NT2/D1 (cell line): ENCODE measurements around the gene S1PR3.

Experiments used
- DNase-seq: peaks from one replicate; pipeline ENCODE4 v3.0.0-alpha.2; 2011; ENCODE audit warnings: low read depth, low spot score
- H3K27me3 ChIP-seq: 2 replicates; pipeline ENCODE4 v1.6.0; 2011; ENCODE audit warnings: mild to moderate bottlenecking; ENCODE audit not compliant: insufficient read length, insufficient read depth
- H3K36me3 ChIP-seq: 2 replicates; pipeline ENCODE4 v1.6.1; 2011; ENCODE audit warnings: mild to moderate bottlenecking, low read length, mixed read lengths; ENCODE audit not compliant: insufficient read depth, insufficient read length
- H3K4me1 ChIP-seq: 2 replicates; pipeline ENCODE4 v1.5.1; 2011; ENCODE audit not compliant: insufficient read depth, insufficient read length
- H3K4me3 ChIP-seq: 2 replicates; pipeline ENCODE4 v1.5.1; 2011; ENCODE audit warnings: low read depth; ENCODE audit not compliant: insufficient read length
- H3K9ac ChIP-seq: 2 replicates; pipeline ENCODE4 v1.6.0; 2011; ENCODE audit warnings: low read depth; ENCODE audit not compliant: insufficient read length
- H3K9me3 ChIP-seq: 2 replicates; pipeline ENCODE4 v1.5.1; 2011; ENCODE audit warnings: mild to moderate bottlenecking, low read length; ENCODE audit not compliant: insufficient read depth
- SUZ12 ChIP-seq: IDR thresholded peaks from 2 replicates; pipeline ENCODE4 v1.6.1; 2011; ENCODE audit not compliant: insufficient read length, insufficient read depth; ENCODE audit errors: extremely low read depth
- YY1 ChIP-seq: IDR thresholded peaks from 2 replicates; pipeline ENCODE4 v1.6.1; 2011; ENCODE audit not compliant: insufficient read length, insufficient read depth
- ZNF274 ChIP-seq: IDR thresholded peaks from 2 replicates; pipeline ENCODE4 v1.6.1; 2011; ENCODE audit warnings: mild to moderate bottlenecking, low read depth, low read length

The S1PR3 gene

GRCh38 chr9:89036891-89037290 lies 45.6 kb downstream of the S1PR3 start:
- Histone ChIP-seq H3K27me3 (no peaks in the 10 kb centered on the region), H3K4me1 (no peaks in the 10 kb centered on the region), H3K36me3 (no peaks in the 10 kb centered on the region), H3K4me3 (no peak overlapping the region), H3K9ac (no peak overlapping the region), H3K9me3 (no peaks in the 10 kb centered on the region)
- DNase-seq, result no peak
- TF ChIP-seq YY1, result no peak
- no peak for TF ChIP-seq SUZ12
- TF ChIP-seq ZNF274, result no peak

GRCh38 chr9:89037346-89037745 lies 46.1 kb downstream of the S1PR3 start:
- H3K27me3 ChIP-seq, result no peaks in the 10 kb centered on the region
- H3K4me3 ChIP-seq, result no peak overlapping the region
- no peaks in the 10 kb centered on the region for H3K36me3 ChIP-seq
- no peaks in the 10 kb centered on the region for H3K9me3 ChIP-seq
- no peak for DNase-seq
- H3K9ac ChIP-seq, result no peak overlapping the region
- TF ChIP-seq ZNF274 (no peak), SUZ12 (no peak), YY1 (no peak)
- no peaks in the 10 kb centered on the region for H3K4me1 ChIP-seq

GRCh38 chr9:89037891-89038290 lies 46.6 kb downstream of the S1PR3 start:
- no peak overlapping the region for H3K9ac ChIP-seq
- no peak for DNase-seq
- no peaks in the 10 kb centered on the region for H3K27me3 ChIP-seq
- H3K9me3 ChIP-seq, result no peaks in the 10 kb centered on the region
- H3K4me3 ChIP-seq, result no peak overlapping the region
- no peak for TF ChIP-seq SUZ12
- TF ChIP-seq ZNF274, result no peak
- TF ChIP-seq YY1, result no peak
- no peaks in the 10 kb centered on the region for H3K4me1 ChIP-seq
- H3K36me3 ChIP-seq, result no peaks in the 10 kb centered on the region

DNA sequence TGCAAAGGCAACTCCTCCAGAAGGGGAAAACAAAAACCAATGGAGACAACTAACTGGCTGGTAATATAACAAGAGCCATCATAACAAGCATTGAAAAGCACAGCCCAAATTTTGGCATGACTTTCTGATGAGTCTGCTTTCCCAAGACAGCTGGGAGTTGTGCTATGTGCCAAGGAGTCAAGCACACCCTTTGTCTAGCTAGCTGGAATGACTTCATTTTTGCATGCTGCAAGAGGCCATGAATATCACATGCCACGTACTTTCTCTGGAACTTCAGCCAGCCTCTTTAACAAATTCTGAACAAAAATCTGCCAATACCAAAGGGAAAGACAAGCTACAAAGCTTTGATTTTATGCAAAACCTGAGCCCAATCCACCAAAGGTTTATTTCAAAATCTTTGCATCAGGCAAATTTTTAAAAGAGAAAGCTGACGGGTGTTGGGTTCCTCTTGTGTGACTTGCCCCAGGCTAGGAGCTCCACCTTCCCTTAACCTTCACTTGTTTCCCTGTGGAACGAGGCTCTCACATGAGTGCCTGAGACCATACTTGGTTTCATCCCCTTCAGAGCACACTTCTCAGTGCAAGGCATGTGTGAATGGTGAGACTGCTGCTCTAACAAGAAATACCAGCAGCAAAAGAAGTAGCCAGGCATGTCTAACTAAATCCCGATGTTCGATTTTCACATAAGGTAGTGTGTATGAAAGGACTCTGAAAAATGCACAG lies 47.3 kb downstream of the S1PR3 start:
- Histone ChIP-seq H3K27me3 (no peaks in the 10 kb centered on the region), H3K9ac (no peak overlapping the region), H3K4me1 (no peaks in the 10 kb centered on the region), H3K9me3 (no peaks in the 10 kb centered on the region), H3K4me3 (no peak overlapping the region), H3K36me3 (no peaks in the 10 kb centered on the region)
- TF ChIP-seq ZNF274, result no peak
- TF ChIP-seq YY1, result no peak
- no peak for TF ChIP-seq SUZ12
- DNase-seq, result no peak

DNA sequence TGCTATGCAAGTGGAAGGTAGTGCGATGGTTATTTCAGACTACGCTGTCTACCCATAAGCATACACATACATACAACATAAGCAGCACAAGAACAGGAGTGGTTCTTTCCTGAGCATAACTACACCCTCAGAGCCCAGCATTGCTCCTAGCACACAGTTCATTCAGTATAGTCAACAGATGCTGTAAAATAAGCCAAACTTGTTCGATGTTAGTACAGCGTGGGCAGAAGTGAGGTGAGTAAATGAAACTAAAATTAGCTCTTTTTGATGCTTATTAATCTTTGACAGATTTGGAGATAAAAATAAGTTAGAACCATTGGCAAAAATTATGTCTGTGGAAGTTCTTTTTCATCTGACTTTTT lies 47.8 kb downstream of the S1PR3 start:
- DNase-seq, result no peak
- no peaks in the 10 kb centered on the region for H3K9me3 ChIP-seq

GRCh38 chr9:89039664-89040063 lies 48.4 kb downstream of the S1PR3 start:
- H3K4me3 ChIP-seq, result no peak overlapping the region
- TF ChIP-seq YY1 (no peak), ZNF274 (no peak), SUZ12 (no peak)
- DNase-seq, result no peak

More for the DNA sequence above, 47.8 kb downstream of the S1PR3 start:
- Histone ChIP-seq H3K9ac (no peak overlapping the region), H3K27me3 (no peaks in the 10 kb centered on the region), H3K36me3 (no peaks in the 10 kb centered on the region), H3K4me3 (no peak overlapping the region), H3K4me1 (no peaks in the 10 kb centered on the region)
- TF ChIP-seq YY1, result no peak
- TF ChIP-seq ZNF274, result no peak
- TF ChIP-seq SUZ12, result no peak

GRCh38 chr9:89042984-89043383 lies 51.7 kb downstream of the S1PR3 start:
- Histone ChIP-seq H3K9me3 (no peaks in the 10 kb centered on the region), H3K27me3 (no peaks in the 10 kb centered on the region), H3K9ac (no peak overlapping the region), H3K4me3 (no peak overlapping the region), H3K36me3 (peaks cover 4% of the 10 kb centered on the region), H3K4me1 (no peaks in the 10 kb centered on the region)
- no peak for TF ChIP-seq ZNF274
- no peak for TF ChIP-seq YY1
- no peak for TF ChIP-seq SUZ12
- DNase-seq, result no peak

More at GRCh38 chr9:89039664-89040063, 48.4 kb downstream of the S1PR3 start:
- Histone ChIP-seq H3K27me3 (no peaks in the 10 kb centered on the region), H3K9ac (no peak overlapping the region), H3K36me3 (peaks cover under 1% of the 10 kb centered on the region), H3K4me1 (no peaks in the 10 kb centered on the region), H3K9me3 (no peaks in the 10 kb centered on the region)
